ENCODE measurements around the gene MICAL3. TPM values are rescaled to one million over a fixed set of nuclear protein-coding genes. Genes with fewer than 3 reads are reported as not detected.
A peak's percentile ranks its signal among the peaks of the same experiment; 100 is the strongest.

Gene MICAL3
- polyA plus RNA-seq, 2 of the 4 experiments (the other 2 are of a cell fraction), result 20.5 to 30.1 TPM

GRCh38 chr22:17787716-17788330 lies 236.5 kb downstream of the MICAL3 start:
- POLR2A ChIA-PET, result no interaction called here
- no peak overlapping the region for H3K4me3 ChIP-seq
- TF ChIP-seq EP300 (IDR thresholded peaks at IDR 0.05) (no peak), ZNF302 (CRISPR knock-in tag; IDR thresholded peaks at IDR 0.05) (no peak), ZSCAN20 (CRISPR knock-in tag; IDR thresholded peaks at IDR 0.05) (no peak), RAD21 (conservative IDR thresholded peaks at IDR 0.05 in 1 of 2, IDR thresholded peaks at IDR 0.05 in 1 of 2) (no peak), POLR2AphosphoS2 (conservative IDR thresholded peaks at IDR 0.05; ENCODE audit: low read length) (no peak), PHF8 (IDR thresholded peaks at IDR 0.05; ENCODE audit: borderline replicate concordance, low read depth) (no peak), JUNB (IDR thresholded peaks at IDR 0.05) (no peak), BHLHE40 (IDR thresholded peaks at IDR 0.05; ENCODE audit: low read depth, low read length) (no peak), ATOH8 (CRISPR knock-in tag; IDR thresholded peaks at IDR 0.05; ENCODE audit: low read depth) (no peak)
- peaks cover 3% of the 10 kb centered on the region; the same call in 1 of the 3 replicates for H3K4me1 ChIP-seq
- DNase-seq (ENCODE audit: low read depth in 1 of 2, low spot score in 1 of 2), result no peak
- FAIRE-seq, result no peak
- H3K9me3 ChIP-seq, result no peaks in the 10 kb centered on the region
- CTCF ChIA-PET, result interaction anchor here (0.6 to 6.7 kb wide), 8 partner anchors 9 to 229 kb away, joined by 3 to 80 read pairs (median 5); partner anchors contain the start of gene BID
- WGBS (ENCODE audit: missing lambda C conversion rate), result 87% methylated on average over 17 of the region's 21 CpGs
- no peak overlapping the region; a peak in 1 of 6 replicates for H3K27ac ChIP-seq
- ATAC-seq, result no peak
- no peak overlapping the region for H3K4me2 ChIP-seq

GRCh38 chr22:17787241-17787640 lies 237.1 kb downstream of the MICAL3 start:
- Histone ChIP-seq H3K9me3 (no peaks in the 10 kb centered on the region), H3K4me2 (no peak overlapping the region), H3K27ac (peak overlapping the region in 1 of 2 experiments; percentile 56; a peak in 1 of 6 replicates), H3K4me1 (peaks cover 7% of the 10 kb centered on the region), H3K4me3 (no peak overlapping the region)
- 92% methylated on average over 8 of the region's 8 CpGs for WGBS (ENCODE audit: missing lambda C conversion rate)
- ChIA-PET CTCF (interaction anchor here (0.6 to 6.7 kb wide), 7 partner anchors 10 to 229 kb away, joined by 3 to 80 read pairs (median 3); no protein-coding TSS in a partner anchor), POLR2A (no interaction called here)
- DNase-seq (ENCODE audit: low read depth in 1 of 2, low spot score in 1 of 2) (no peak), ATAC-seq (no peak), FAIRE-seq (no peak)
- TF ChIP-seq PBX3 (IDR thresholded peaks at IDR 0.05) (no peak), POLR2AphosphoS2 (conservative IDR thresholded peaks at IDR 0.05; ENCODE audit: low read length) (no peak), JUNB (IDR thresholded peaks at IDR 0.05) (no peak), POLR2A (IDR thresholded peaks at IDR 0.05; ENCODE audit: low read length) (no peak), RARB (CRISPR knock-in tag; IDR thresholded peaks at IDR 0.05) (no peak), EHMT2 (IDR thresholded peaks at IDR 0.05; ENCODE audit: low read depth) (no peak), ESRRA (IDR thresholded peaks at IDR 0.05; ENCODE audit: borderline replicate concordance, low read length) (no peak), HOXB13 (CRISPR knock-in tag; IDR thresholded peaks at IDR 0.05; ENCODE audit: low read depth) (no peak), MAZ (IDR thresholded peaks at IDR 0.05; ENCODE audit: borderline replicate concordance, low read depth, low read length) (no peak), KDM1A (IDR thresholded peaks at IDR 0.05; ENCODE audit: low read depth) (no peak)
- TF ChIP-seq, protein P1, sequence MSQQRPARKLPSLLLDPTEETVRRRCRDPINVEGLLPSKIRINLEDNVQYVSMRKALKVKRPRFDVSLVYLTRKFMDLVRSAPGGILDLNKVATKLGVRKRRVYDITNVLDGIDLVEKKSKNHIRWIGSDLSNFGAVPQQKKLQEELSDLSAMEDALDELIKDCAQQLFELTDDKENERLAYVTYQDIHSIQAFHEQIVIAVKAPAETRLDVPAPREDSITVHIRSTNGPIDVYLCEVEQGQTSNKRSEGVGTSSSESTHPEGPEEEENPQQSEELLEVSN (IDR thresholded peaks at IDR 0.05; ENCODE audit: borderline replicate concordance, low read depth), result no peak

GRCh38 chr22:17786435-17787161 lies 237.8 kb downstream of the MICAL3 start:
- H3K4me3 ChIP-seq, result no peak overlapping the region
- no peak for TF ChIP-seq BHLHE40 (IDR thresholded peaks at IDR 0.05; ENCODE audit: low read depth, low read length)
- no peak for TF ChIP-seq PBX3 (IDR thresholded peaks at IDR 0.05)
- TF ChIP-seq KDM5A (IDR thresholded peaks at IDR 0.05), result no peak
- no peak for TF ChIP-seq MAFK (IDR thresholded peaks at IDR 0.05; ENCODE audit: partially characterized antibody)
- TF ChIP-seq TP53 (CRISPR knock-in tag; IDR thresholded peaks at IDR 0.05), result no peak
- no peak for TF ChIP-seq EHF (CRISPR knock-in tag; IDR thresholded peaks at IDR 0.05)
- TF ChIP-seq RNF2 (IDR thresholded peaks at IDR 0.05; ENCODE audit: borderline replicate concordance, low read depth), result no peak
- no peak for TF ChIP-seq FOSL2 (IDR thresholded peaks at IDR 0.05)
- TF ChIP-seq FOSL2 (CRISPR knock-in tag; IDR thresholded peaks at IDR 0.05), result no peak
- no peak for TF ChIP-seq HOXB13 (CRISPR knock-in tag; IDR thresholded peaks at IDR 0.05; ENCODE audit: low read depth)
- no peak for TF ChIP-seq JUNB (IDR thresholded peaks at IDR 0.05)
- no peak for TF ChIP-seq CBX2 (IDR thresholded peaks at IDR 0.05; ENCODE audit: borderline replicate concordance, low read depth)
- no peak for TF ChIP-seq RARB (CRISPR knock-in tag; IDR thresholded peaks at IDR 0.05)
- TF ChIP-seq MAX (IDR thresholded peaks at IDR 0.05), result no peak
- ATAC-seq, result no peak
- WGBS (ENCODE audit: missing lambda C conversion rate), result 86% methylated on average over 12 of the region's 18 CpGs
- POLR2A ChIA-PET, result no interaction called here
- peaks cover 13% of the 10 kb centered on the region for H3K4me1 ChIP-seq
- no peak for DNase-seq (ENCODE audit: low read depth in 1 of 2, low spot score in 1 of 2)
- CTCF ChIA-PET, result interaction anchor here (1.1 to 6.7 kb wide), 10 partner anchors 9 to 229 kb away, joined by 3 to 80 read pairs (median 4); no protein-coding TSS in a partner anchor
- no peak for FAIRE-seq
- H3K27ac ChIP-seq, result peak overlapping the region in 1 of 2 experiments; percentile 56; a peak in 1 of 6 replicates
- H3K4me2 ChIP-seq, result no peak overlapping the region
- no peaks in the 10 kb centered on the region for H3K9me3 ChIP-seq
